HG03520 (cell line): ENCODE results near the gene RAD51B.
"Not testable (repeated sequence)": the region's sequence is repeated elsewhere in the genome, so short reads cannot be mapped to it uniquely, and the experiment has no call there.

Source experiments
- ATAC-seq: cut with Tn5 transposase; IDR thresholded peaks from one replicate; pipeline ENCODE4 v1.9.1; 2021; ENCODE audit warnings: mild to moderate bottlenecking, moderate library complexity; ENCODE audit not compliant: unreplicated experiment

The RAD51B gene

GRCh38 chr14:68109132-68109900 lies 289.7 kb downstream of the RAD51B start:
- ATAC-seq = no peak

DNA sequence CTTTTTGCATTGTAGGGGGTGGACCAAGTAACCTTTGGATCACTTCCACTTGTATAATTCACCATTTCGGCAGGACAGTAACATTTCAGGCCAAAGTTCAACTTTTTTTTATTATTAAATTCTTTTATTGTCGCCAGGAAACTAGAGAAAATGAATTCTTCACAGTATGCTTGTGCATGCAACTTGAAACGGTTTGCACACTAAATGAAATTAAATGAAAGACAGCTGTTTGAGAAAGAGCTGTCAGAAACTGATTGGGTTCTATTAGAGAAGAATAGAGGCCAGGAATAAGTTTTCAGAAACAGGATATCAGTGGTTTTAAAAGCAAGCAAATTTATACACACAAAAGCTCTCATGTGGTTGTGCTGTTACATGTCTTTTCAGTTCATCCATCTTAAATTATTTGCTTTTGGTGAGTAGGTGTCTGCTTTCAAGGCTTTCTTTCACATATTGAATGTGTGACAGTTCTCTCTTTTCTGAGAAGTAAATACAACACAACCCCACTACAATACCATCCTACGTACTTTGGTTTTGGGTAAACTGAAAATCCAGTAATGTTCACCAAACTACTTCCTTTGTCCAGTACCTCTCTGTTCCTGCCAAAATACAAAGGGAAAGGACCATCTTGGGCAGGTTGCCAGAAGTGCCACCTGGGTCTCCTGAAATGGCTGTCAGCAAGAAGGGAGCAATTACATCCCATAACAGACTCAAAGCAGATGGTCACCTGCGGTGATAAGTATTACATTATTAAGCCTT lies 291.7 kb downstream of the RAD51B start:
- ATAC-seq = no peak

DNA sequence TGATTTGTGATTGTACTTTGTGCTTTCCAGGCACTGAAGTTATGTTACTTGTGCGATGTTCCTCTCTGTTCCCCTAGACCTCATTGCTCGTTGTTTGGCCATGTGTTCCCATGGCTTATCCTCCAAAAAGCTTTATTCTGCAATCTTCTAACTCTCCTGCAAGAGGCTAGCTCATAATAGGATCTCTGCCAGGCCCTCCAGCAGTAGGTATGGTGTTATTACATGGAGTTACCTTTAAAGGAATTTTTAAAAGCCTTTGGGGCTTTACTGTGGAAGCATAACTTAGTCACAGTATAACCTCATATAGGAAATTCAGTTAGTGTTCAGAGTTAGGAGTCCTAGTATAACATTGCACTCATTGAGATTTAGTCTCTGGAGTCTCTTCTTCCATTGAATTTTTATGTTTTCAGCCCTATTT lies 292.3 kb downstream of the RAD51B start:
- ATAC-seq = no peak

- no peak for ATAC-seq
Observed at GRCh38 chr14:68112442-68112841, 292.9 kb downstream of the RAD51B start.

DNA sequence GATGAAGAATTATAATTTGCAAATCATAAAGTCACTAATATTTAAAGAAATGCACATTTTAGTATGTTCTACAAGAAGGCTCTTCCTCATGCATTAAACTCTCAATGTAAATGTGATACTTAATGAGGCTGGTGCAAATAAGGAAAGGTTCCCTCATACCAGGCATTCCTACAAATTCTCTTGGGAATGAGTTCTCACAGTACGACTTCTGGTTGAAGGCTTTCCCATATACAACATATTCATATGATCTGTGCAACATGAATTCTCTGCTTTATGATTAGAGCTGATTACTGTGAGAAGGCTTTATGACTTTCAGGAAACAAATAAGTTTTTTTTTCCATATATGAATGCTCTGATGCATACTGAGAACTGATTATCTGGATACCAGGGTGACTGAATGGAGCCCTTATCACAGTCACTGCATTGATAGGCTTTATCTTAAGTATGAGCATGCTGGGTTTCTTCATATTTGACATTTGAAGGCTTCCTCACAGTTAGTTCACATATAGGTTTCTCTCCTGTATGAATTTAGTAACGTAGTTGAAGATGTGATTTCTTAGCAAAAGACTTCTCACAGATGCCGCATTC lies 293.9 kb downstream of the RAD51B start:
- ATAC-seq = no peak

GRCh38 chr14:68115952-68116351 lies 296.4 kb downstream of the RAD51B start:
- not testable (repeated sequence) for ATAC-seq

DNA sequence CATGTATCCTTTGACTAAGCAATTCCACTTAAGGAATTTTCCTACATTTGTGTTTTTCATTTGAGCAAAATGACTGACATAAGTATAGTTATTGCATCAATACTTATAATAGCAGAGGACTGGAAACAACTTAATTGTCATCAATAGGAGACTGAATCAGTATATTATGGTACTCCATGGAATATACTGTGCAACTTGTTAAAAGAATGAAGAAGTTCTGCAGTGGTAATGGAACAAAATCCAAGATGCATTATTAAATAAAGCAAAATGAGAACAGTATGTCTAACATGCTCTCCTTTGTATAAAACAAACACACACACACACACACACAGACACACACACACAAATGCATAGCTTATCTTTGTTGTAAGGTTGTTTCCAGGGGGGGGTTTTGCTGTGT lies 303.1 kb downstream of the RAD51B start:
- ATAC-seq = no peak

DNA sequence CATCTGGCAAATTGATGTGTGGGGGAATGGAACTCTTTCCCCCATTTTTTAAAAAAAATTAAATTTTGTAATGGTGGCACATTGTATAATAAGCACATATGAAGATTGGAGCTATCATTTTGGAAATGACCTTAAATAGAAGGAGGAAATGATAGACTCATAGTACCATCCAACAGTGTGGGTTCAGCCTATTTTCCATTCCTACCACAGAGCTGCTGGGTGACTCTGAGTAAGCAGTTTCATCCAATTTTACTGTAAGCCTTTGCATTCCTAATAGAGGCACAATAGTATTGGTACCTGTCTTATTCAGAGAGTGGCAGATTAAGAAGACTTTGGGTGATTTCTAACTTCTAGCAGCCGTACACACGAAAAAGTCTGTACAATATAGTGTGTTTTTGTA lies 304.5 kb downstream of the RAD51B start:
- no peak for ATAC-seq

GRCh38 chr14:68124979-68125731 lies 305.6 kb downstream of the RAD51B start:
- no peak for ATAC-seq

- no peak for ATAC-seq
Observed at GRCh38 chr14:68127166-68127565, 307.6 kb downstream of the RAD51B start.

GRCh38 chr14:68131907-68132306 lies 312.3 kb downstream of the RAD51B start:
- no peak for ATAC-seq

GRCh38 chr14:68132563-68133121 lies 313.1 kb downstream of the RAD51B start:
- ATAC-seq = no peak

GRCh38 chr14:68133856-68134255 lies 314.3 kb downstream of the RAD51B start:
- ATAC-seq = no peak

GRCh38 chr14:68135028-68135427 lies 315.4 kb downstream of the RAD51B start:
- no peak for ATAC-seq

DNA sequence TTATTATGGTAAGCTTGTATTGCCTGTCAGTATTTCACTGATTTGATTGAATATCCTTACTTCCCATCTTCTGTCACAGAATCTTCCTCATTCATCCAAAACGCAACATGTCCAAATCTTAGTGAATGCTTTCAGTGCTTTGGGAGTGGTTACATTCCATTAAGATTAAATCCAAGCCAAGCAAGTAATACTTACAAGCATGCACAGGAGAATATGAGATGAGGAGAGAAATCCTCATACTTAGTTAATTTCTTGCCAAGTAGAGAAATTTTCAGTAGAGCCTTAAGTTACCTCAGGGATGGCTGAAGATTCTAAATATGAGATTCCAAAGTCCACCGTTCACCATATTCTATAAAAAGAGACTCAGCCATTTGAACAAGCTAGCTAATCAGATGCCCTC lies 316.0 kb downstream of the RAD51B start:
- ATAC-seq = no peak

GRCh38 chr14:68137704-68138619 lies 318.4 kb downstream of the RAD51B start:
- no peak for ATAC-seq

GRCh38 chr14:68139431-68140075 lies 320.0 kb downstream of the RAD51B start:
- ATAC-seq = no peak

DNA sequence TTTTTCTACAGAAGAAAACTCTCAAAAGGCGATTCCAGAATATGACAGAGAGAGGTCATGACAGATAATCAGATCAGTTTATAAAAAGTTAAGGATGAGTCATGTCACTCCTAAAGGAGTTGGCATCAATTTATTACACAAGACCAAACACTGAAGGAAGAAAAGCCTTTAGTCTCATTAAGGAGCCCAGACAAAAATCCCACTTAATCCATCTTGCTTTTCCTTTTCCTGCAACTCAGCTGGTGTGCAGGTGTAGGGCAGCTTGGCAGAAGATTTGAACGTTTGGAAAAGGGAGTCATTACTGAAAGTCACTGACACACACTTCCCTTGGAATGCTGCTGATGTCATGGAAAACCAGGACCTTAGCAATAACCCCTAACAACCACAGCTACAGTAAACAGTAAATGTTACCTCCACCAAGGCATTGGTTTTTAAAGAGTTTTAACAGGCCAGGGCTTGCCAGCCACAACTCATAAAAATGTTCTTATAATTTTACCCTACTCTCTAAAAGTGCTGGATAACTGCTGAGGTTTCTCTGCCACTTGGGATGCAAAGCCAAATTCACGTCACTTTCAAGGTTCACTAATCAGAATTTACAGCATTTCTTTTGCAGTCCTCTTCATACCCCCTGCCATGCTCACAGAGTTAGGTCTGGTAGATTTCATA lies 320.6 kb downstream of the RAD51B start:
- ATAC-seq = no peak

GRCh38 chr14:68140806-68141205 lies 321.2 kb downstream of the RAD51B start:
- ATAC-seq = no peak
